HepG2 (cell line): ENCODE measurements around the gene ITCH. TPM values are rescaled to one million over a fixed set of nuclear protein-coding genes. Genes with fewer than 3 reads are reported as not detected.
A peak's percentile ranks its signal among the peaks of the same experiment; 100 is the strongest.

Source experiments
- ATAC-seq: fragments of 200-7000 bp; cut with Tn5 transposase; 3 replicates; pipeline ENCODE4 v1.9.1; 2020; ENCODE audit warnings: mild to moderate bottlenecking, moderate library complexity
- BruUV-seq: library from RNA; stranded (reverse); fragments of 400-500 nt; replicated peaks from 2 replicates; lab custom pipeline; 2021; lab: Mats Ljungman, UMichigan
- CTCF ChIA-PET: fragments of 300-600 bp; formaldehyde crosslinking; extraction: SDS; loops from one replicate; lab custom pipeline; 2021; ENCODE audit warnings: low total read pairs, inconsistent platforms, low intra/inter-chr PET ratio; lab: Yijun Ruan, JAX
- POLR2A ChIA-PET: fragments of 350-600 bp; sonication (Branson Sonifier 250); formaldehyde crosslinking; loops from one replicate; lab custom pipeline; 2020; ENCODE audit warnings: antibody characterized with exemption, inconsistent platforms; lab: Yijun Ruan, JAX
- DNase-seq: peaks from one replicate; pipeline ENCODE4 v3.0.0-alpha.2; 2015; ENCODE audit warnings: low spot score
- FAIRE-seq: peaks from 3 replicates; lab custom pipeline; 2011; peaks lifted over from hg19 to GRCh38; lab: Jason Lieb, UNC
- H2AFZ ChIP-seq: one replicate; pipeline ENCODE4 v1.6.1; 2011; ENCODE audit warnings: low read length, inconsistent platforms
- H3K27ac ChIP-seq: fragments of 300-600 bp; 3 replicates; pipeline ENCODE4 v1.8.0; 2011; ENCODE audit warnings: mixed run types, mild to moderate bottlenecking, mixed read lengths, low read length, inconsistent platforms; ENCODE audit not compliant: insufficient read depth; ENCODE audit errors: extremely low read length
- H3K27me3 ChIP-seq, 2 experiments: fragments of 200-600 bp in 1 of 2; 2 replicates in 1 of 2; 3 replicates in 1 of 2; pipeline versions ENCODE4 v1.6.0 to v1.8.0; 2011; ENCODE audit warnings: low read length in 2 of 2, mild to moderate bottlenecking in 2 of 2, moderate library complexity in 2 of 2, inconsistent platforms in 1 of 2; ENCODE audit not compliant: insufficient read depth in 2 of 2, control insufficient read depth in 1 of 2
- H3K36me3 ChIP-seq, 2 experiments: fragments of 200-600 bp in 1 of 2; replicated peaks in 1 of 2; 2 replicates in 1 of 2; 3 replicates in 1 of 2; pipeline versions ENCODE4 v1.5.1 to v1.8.0; 2011; ENCODE audit warnings: low read length in 2 of 2, inconsistent platforms in 1 of 2; ENCODE audit not compliant: insufficient read depth in 2 of 2, control insufficient read depth in 1 of 2
- H3K4me1 ChIP-seq: 2 replicates; pipeline ENCODE4 v1.5.1; 2012; ENCODE audit warnings: low read length, inconsistent platforms; ENCODE audit not compliant: insufficient read depth
- H3K4me2 ChIP-seq: 2 replicates; pipeline ENCODE4 v1.6.0; 2011; ENCODE audit warnings: low read depth, low read length, inconsistent platforms
- H3K4me3 ChIP-seq, 3 experiments: fragments of 200-600 bp in 1 of 3; sonication (generic), shearing (Covaris generic) in 1 of 3; replicated peaks in 1 of 3; 2 replicates each; pipeline ENCODE4 v1.5.1; 2011 to 2016; ENCODE audit warnings: low read length in 3 of 3, inconsistent platforms in 2 of 3, low read depth in 2 of 3, mild to moderate bottlenecking in 2 of 3, control low read depth in 1 of 3, mixed read lengths in 1 of 3; ENCODE audit not compliant: insufficient read depth in 1 of 3
- H3K79me2 ChIP-seq: one replicate; pipeline ENCODE4 v1.6.1; 2011; ENCODE audit warnings: low read length, inconsistent platforms; ENCODE audit not compliant: insufficient read depth
- H3K9ac ChIP-seq: 2 replicates; pipeline ENCODE4 v1.6.0; 2011; ENCODE audit warnings: mild to moderate bottlenecking, low read depth, low read length, inconsistent platforms; ENCODE audit not compliant: insufficient read depth
- H3K9me3 ChIP-seq: 2 replicates; pipeline ENCODE4 v1.5.1; 2012; ENCODE audit warnings: mild to moderate bottlenecking, low read length
- H4K20me1 ChIP-seq: 2 replicates; pipeline ENCODE4 v1.6.0; 2011; ENCODE audit warnings: inconsistent platforms, mild to moderate bottlenecking, low read length, moderate library complexity; ENCODE audit not compliant: insufficient read depth
- ARHGAP35 ChIP-seq: sonication (generic); formaldehyde crosslinking; IDR thresholded peaks from 2 replicates; pipeline ENCODE4 v1.9.0; 2022; ENCODE audit warnings: mild to moderate bottlenecking, inconsistent platforms, moderate library complexity, missing genetic modification reagents, borderline replicate concordance
- MTF1 ChIP-seq: sonication (generic); formaldehyde crosslinking; IDR thresholded peaks from 2 replicates; pipeline ENCODE4 v1.5.0; 2020; ENCODE audit warnings: missing genetic modification reagents
- NFE2L2 ChIP-seq: fragments of 150-350 bp; IDR thresholded peaks from 2 replicates; pipeline ENCODE4 v1.6.1; 2014; ENCODE audit warnings: low read length
- ZNF121 ChIP-seq: sonication (generic); formaldehyde crosslinking; IDR thresholded peaks from 2 replicates; pipeline ENCODE4 v1.5.0; 2020; ENCODE audit warnings: mild to moderate bottlenecking, missing genetic modification reagents
- ZNF180 ChIP-seq: sonication (generic); formaldehyde crosslinking; IDR thresholded peaks from 2 replicates; pipeline ENCODE4 v1.4.0; 2020; ENCODE audit warnings: low read depth, missing genetic modification reagents, borderline replicate concordance
- ZNF253 ChIP-seq: sonication (generic); formaldehyde crosslinking; IDR thresholded peaks from 2 replicates; pipeline ENCODE4 v1.8.0; 2022; ENCODE audit warnings: mild to moderate bottlenecking, missing genetic modification reagents, borderline replicate concordance
- ZNF549 ChIP-seq: sonication (generic); formaldehyde crosslinking; IDR thresholded peaks from 2 replicates; pipeline ENCODE4 v1.5.0; 2020; ENCODE audit warnings: missing genetic modification reagents
- WGBS: methylation state at CpG from one replicate; pipeline ENCODE4 v1.1.6; 2017; ENCODE audit warnings: low lambda C conversion rate; 5-methylcytosine and 5-hydroxymethylcytosine counted together
- in situ Hi-C: cut with HindIII; loops from 2 replicates; pipeline ENCODE4 v1.10.0; 2017; ENCODE audit warnings: low pct_unique_long_range_greater_than_20kb; ENCODE audit not compliant: extremely low pct_ligation_motif_present
- intact Hi-C: fragments of 100-400 bp; cut with micrococcal nuclease; formaldehyde crosslinking; loops from one replicate; pipeline ENCODE4 v1.10.0; 2022; ENCODE audit not compliant: unreplicated experiment
- polyA plus RNA-seq, 8 experiments: library from polyadenylated mRNA; depleted of rRNA in 3 of 8; stranded (reverse) in 7 of 8; unstranded in 1 of 8; fragments of >200 nt; fragmentation: Illumina TruSeq in 4 of 8; extraction: Trizol in 4 of 8; gene quantifications; 2 replicates each; pipeline versions ENCODE4 v1.2.1 to v1.2.3, GENCODE V29; 2011 to 2016; ENCODE audit warnings: low read depth in 4 of 8, missing spikeins in 1 of 8, mixed read lengths in 1 of 8; ENCODE audit not compliant: insufficient read depth in 1 of 8
- total RNA-seq, 5 experiments: library from RNA; depleted of rRNA; stranded (reverse); fragments of >200 nt; fragmentation: Illumina TruSeq; extraction: Trizol; gene quantifications; 2 replicates each; pipeline ENCODE4 v1.2.3, GENCODE V29; 2016; ENCODE audit warnings: low read depth in 1 of 5

The ITCH gene
- total and polyA plus RNA-seq, 2 of the 13 experiments (the other 11 are each of a cell fraction or from before 2014, with no cell fraction given) = 20.5 to 112 TPM

GRCh38 chr20:34507702-34508413 lies 144.8 kb downstream of the ITCH start:
- Histone ChIP-seq H3K79me2 (no peaks in the 10 kb centered on the region), H3K4me3 (no peak overlapping the region), H4K20me1 (no peaks in the 10 kb centered on the region), H3K4me2 (no peak overlapping the region), H3K9ac (no peak overlapping the region), H3K36me3 (peaks cover 23 to 61% of the 10 kb centered on the region in 2 experiments), H3K27me3 (no peaks in the 10 kb centered on the region), H2AFZ (no peak overlapping the region), H3K27ac (no peak overlapping the region), H3K9me3 (no peaks in the 10 kb centered on the region), H3K4me1 (peaks cover 26% of the 10 kb centered on the region)
- POLR2A ChIA-PET = no interaction called here
- ATAC-seq (no peak), FAIRE-seq (no peak), DNase-seq (no peak)
- no TSS peak for BruUV-seq
- in situ Hi-C loops (no loop called here), intact Hi-C loops (no loop called here)
- 94% methylated on average over 4 of the region's 4 CpGs for WGBS
- CTCF ChIA-PET = no interaction called here
- TF ChIP-seq ZNF253 (CRISPR knock-in tag) = no peak
- 0 out of 2 replicates have a peak, but pooled peaks have one; percentile 40 for TF ChIP-seq MTF1

DNA sequence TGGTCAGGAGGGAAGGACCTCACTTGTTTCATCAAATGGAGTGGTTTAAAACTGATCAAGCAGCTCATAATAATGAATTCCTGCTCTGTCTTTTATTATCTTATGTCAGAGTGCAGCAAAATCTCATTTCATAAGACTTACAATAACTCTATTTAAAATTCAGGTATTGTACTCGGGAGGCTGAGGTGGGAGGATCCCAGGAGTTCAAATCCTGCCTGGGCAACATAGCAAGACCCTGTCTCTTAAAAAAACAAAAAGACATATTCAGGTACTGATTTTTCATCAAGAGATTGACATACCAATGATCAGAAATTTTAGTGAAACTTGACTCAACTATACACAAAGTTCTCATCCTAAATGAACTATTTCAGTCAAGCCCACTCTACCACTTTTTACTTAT lies 147.5 kb downstream of the ITCH start:
- in situ Hi-C loops = no loop called here
- H3K4me3 ChIP-seq = no peak overlapping the region
- no peak overlapping the region for H3K4me2 ChIP-seq
- H3K4me1 ChIP-seq = peaks cover 51% of the 10 kb centered on the region
- no peak for ATAC-seq
- H3K9ac ChIP-seq = no peak overlapping the region
- H3K36me3 ChIP-seq = peaks cover 15 to 44% of the 10 kb centered on the region in 2 experiments
- intact Hi-C loops = loop anchor here (2.0 kb wide), 1 partner anchor 34 kb away; no protein-coding TSS in a partner anchor
- H3K27me3 ChIP-seq = no peaks in the 10 kb centered on the region; a peak in 1 of 5 replicates
- H2AFZ ChIP-seq = no peak overlapping the region
- CTCF ChIA-PET = no interaction called here
- POLR2A ChIA-PET = interaction anchor here (0.6 kb wide), 1 partner anchor 19 kb away, joined by 3 read pairs; no protein-coding TSS in a partner anchor
- peaks cover 4% of the 10 kb centered on the region for H3K79me2 ChIP-seq
- TF ChIP-seq NFE2L2 (no peak), ZNF121 (peak; percentile 89), ZNF180 (CRISPR knock-in tag) (no peak), ZNF549 (CRISPR knock-in tag) (no peak), ARHGAP35 (CRISPR knock-in tag) (no peak)
- BruUV-seq = no TSS peak
- no peak overlapping the region for H3K27ac ChIP-seq
- no peaks in the 10 kb centered on the region for H3K9me3 ChIP-seq
- no peak for FAIRE-seq
- no peaks in the 10 kb centered on the region for H4K20me1 ChIP-seq
- 91% methylated on average over 1 of the region's 1 CpG for WGBS
- no peak for DNase-seq
